GM18505 (cell line): ENCODE measurements around the gene ADM.

Experiments
- ATAC-seq: cut with Tn5 transposase; IDR thresholded peaks from one replicate; pipeline ENCODE4 v1.9.1; 2021; ENCODE audit not compliant: unreplicated experiment
- POLR2A ChIP-seq: IDR thresholded peaks from 4 replicates; pipeline ENCODE4 v1.6.1; 2011; ENCODE audit warnings: borderline replicate concordance; ENCODE audit not compliant: insufficient read depth, insufficient read length; ENCODE audit errors: extremely low read depth

ADM gene

GRCh38 chr11:10338287-10338686 is 33.4 kb downstream of the ADM start:
- no peak for ATAC-seq
- TF ChIP-seq POLR2A, result no peak

GRCh38 chr11:10348650-10349280 is 43.9 kb downstream of the ADM start:
- TF ChIP-seq POLR2A, result no peak
- ATAC-seq, result no peak

- no peak for TF ChIP-seq POLR2A
- ATAC-seq, result no peak
Measured at GRCh38 chr11:10349281-10349665, 44.4 kb downstream of the ADM start.

- ATAC-seq, result no peak
- no peak for TF ChIP-seq POLR2A
Measured at GRCh38 chr11:10349806-10350205, 44.9 kb downstream of the ADM start.

GRCh38 chr11:10350334-10350733 is 45.5 kb downstream of the ADM start:
- no peak for ATAC-seq

GRCh38 chr11:10351435-10351764 is 46.5 kb downstream of the ADM start:
- ATAC-seq, result no peak
- TF ChIP-seq POLR2A, result no peak

More at GRCh38 chr11:10350334-10350733, 45.5 kb downstream of the ADM start:
- TF ChIP-seq POLR2A, result no peak

- no peak for TF ChIP-seq POLR2A
- ATAC-seq, result no peak
Measured at GRCh38 chr11:10351765-10352641, 47.1 kb downstream of the ADM start.

GRCh38 chr11:10352921-10353550 is 48.2 kb downstream of the ADM start:
- no peak for TF ChIP-seq POLR2A
- no peak for ATAC-seq

GRCh38 chr11:10354389-10354788 is 49.5 kb downstream of the ADM start:
- ATAC-seq, result no peak
- TF ChIP-seq POLR2A, result no peak

GRCh38 chr11:10355257-10355661 is 50.4 kb downstream of the ADM start:
- TF ChIP-seq POLR2A, result no peak

GRCh38 chr11:10356161-10356560 is 51.3 kb downstream of the ADM start:
- TF ChIP-seq POLR2A, result no peak
- no peak for ATAC-seq

More at GRCh38 chr11:10355257-10355661, 50.4 kb downstream of the ADM start:
- no peak for ATAC-seq
